H9 (cell line): Measurements from ENCODE around the gene GATA3. TPM values are rescaled to one million over a fixed set of nuclear protein-coding genes. Genes with fewer than 3 reads are reported as not detected.

ENCODE experiments used
- DNase-seq: peaks from one replicate; pipeline ENCODE4 v3.0.0-alpha.2; 2017
- H2AFZ ChIP-seq: one replicate; pipeline ENCODE4 v1.6.1; 2013; ENCODE audit warnings: mild to moderate bottlenecking, low read length, control low read depth, moderate library complexity
- H2AK5ac ChIP-seq: 2 replicates; pipeline ENCODE4 v1.6.1; 2013; ENCODE audit warnings: low read length, control low read depth, mixed read lengths; ENCODE audit not compliant: insufficient read length
- H2BK120ac ChIP-seq: one replicate; pipeline ENCODE4 v1.6.1; 2013; ENCODE audit warnings: low read depth, mild to moderate bottlenecking, low read length, control low read depth, inconsistent platforms; ENCODE audit not compliant: poor library complexity, severe bottlenecking
- H2BK12ac ChIP-seq: 2 replicates; pipeline ENCODE4 v1.6.1; 2013; ENCODE audit warnings: low read length, control low read depth, mixed read lengths, low read depth; ENCODE audit not compliant: insufficient read length
- H2BK15ac ChIP-seq: 2 replicates; pipeline ENCODE4 v1.6.1; 2013; ENCODE audit warnings: low read depth, low read length, control low read depth
- H2BK20ac ChIP-seq: one replicate; pipeline ENCODE4 v1.6.1; 2013; ENCODE audit warnings: low read depth, mild to moderate bottlenecking, low read length, control low read depth, inconsistent platforms; ENCODE audit not compliant: poor library complexity, severe bottlenecking
- H2BK5ac ChIP-seq: 2 replicates; pipeline ENCODE4 v1.6.1; 2013; ENCODE audit warnings: low read length, control low read depth, mixed read lengths; ENCODE audit not compliant: insufficient read length
- H3K14ac ChIP-seq: 2 replicates; pipeline ENCODE4 v1.6.1; 2013; ENCODE audit warnings: low read length, control low read depth; ENCODE audit not compliant: insufficient read depth
- H3K18ac ChIP-seq: 2 replicates; pipeline ENCODE4 v1.6.1; 2013; ENCODE audit warnings: low read depth, mild to moderate bottlenecking, mixed read lengths, low read length, control low read depth; ENCODE audit not compliant: insufficient read length
- H3K23ac ChIP-seq: 2 replicates; pipeline ENCODE4 v1.6.1; 2013; ENCODE audit warnings: low read length, control low read depth, mixed read lengths, low read depth; ENCODE audit not compliant: insufficient read length
- H3K23me2 ChIP-seq: 2 replicates; pipeline ENCODE4 v1.6.1; 2013; ENCODE audit warnings: low read depth, mild to moderate bottlenecking, mixed read lengths, low read length, control low read depth; ENCODE audit not compliant: insufficient read length, poor library complexity, severe bottlenecking
- H3K27ac ChIP-seq: 2 replicates; pipeline ENCODE4 v1.5.1; 2013; ENCODE audit warnings: low read length, control low read depth, mixed read lengths, low read depth; ENCODE audit not compliant: insufficient read length
- H3K27me3 ChIP-seq: 2 replicates; pipeline ENCODE4 v1.6.1; 2013; ENCODE audit warnings: low read length, control low read depth, inconsistent platforms; ENCODE audit not compliant: insufficient read depth
- H3K4ac ChIP-seq: 2 replicates; pipeline ENCODE4 v1.6.1; 2013; ENCODE audit warnings: low read depth, mild to moderate bottlenecking, control low read depth, inconsistent platforms, low read length, moderate library complexity
- H3K4me1 ChIP-seq: 2 replicates; pipeline ENCODE4 v1.6.1; 2013; ENCODE audit warnings: low read length, control low read depth, inconsistent platforms; ENCODE audit not compliant: insufficient read depth
- H3K4me2 ChIP-seq: 2 replicates; pipeline ENCODE4 v1.6.1; 2013; ENCODE audit warnings: low read length, control low read depth, mixed read lengths; ENCODE audit not compliant: insufficient read length, insufficient read depth
- H3K56ac ChIP-seq: 2 replicates; pipeline ENCODE4 v1.6.1; 2013; ENCODE audit warnings: low read depth, mild to moderate bottlenecking, mixed read lengths, low read length, control low read depth; ENCODE audit not compliant: insufficient read length
- H3K79me1 ChIP-seq: 2 replicates; pipeline ENCODE4 v1.6.1; 2013; ENCODE audit warnings: low read depth, mild to moderate bottlenecking, moderate library complexity, low read length, control low read depth, inconsistent platforms; ENCODE audit not compliant: insufficient read depth, poor library complexity, severe bottlenecking
- H3K79me2 ChIP-seq: 2 replicates; pipeline ENCODE4 v1.6.1; 2013; ENCODE audit warnings: low read length, control low read depth, inconsistent platforms; ENCODE audit not compliant: insufficient read depth
- H3K9ac ChIP-seq: 2 replicates; pipeline ENCODE4 v1.6.1; 2013; ENCODE audit warnings: low read length, control low read depth, mixed read lengths; ENCODE audit not compliant: insufficient read length; ENCODE audit errors: extremely low read depth
- H3K9me3 ChIP-seq: one replicate; pipeline ENCODE4 v1.6.1; 2013; ENCODE audit warnings: low read depth, low read length, inconsistent platforms; ENCODE audit not compliant: control insufficient read depth
- H3T11ph ChIP-seq: one replicate; pipeline ENCODE4 v1.6.1; 2013; ENCODE audit warnings: mild to moderate bottlenecking, low read length, control low read depth, inconsistent platforms
- H4K20me1 ChIP-seq: one replicate; pipeline ENCODE4 v1.6.1; 2013; ENCODE audit not compliant: control insufficient read depth, insufficient read length, insufficient read depth
- H4K5ac ChIP-seq: 2 replicates; pipeline ENCODE4 v1.6.1; 2013; ENCODE audit warnings: low read depth, mild to moderate bottlenecking, mixed read lengths, low read length, control low read depth; ENCODE audit not compliant: insufficient read length
- H4K8ac ChIP-seq: replicated peaks from 2 replicates; pipeline ENCODE4 v1.6.1; 2013; ENCODE audit warnings: low read length, control low read depth, mixed read lengths, low read depth; ENCODE audit not compliant: insufficient read length
- H4K91ac ChIP-seq: 2 replicates; pipeline ENCODE4 v1.6.1; 2013; ENCODE audit warnings: low read depth, mild to moderate bottlenecking, moderate library complexity, mixed read lengths, low read length, control low read depth; ENCODE audit not compliant: insufficient read length
- H3K27ac Mint-ChIP-seq, 3 experiments: 2 replicates in 2 of 3; 3 replicates in 1 of 3; pipeline ENCODE4 v1.8.0; 2020 to 2021; ENCODE audit warnings: mixed read lengths in 3 of 3, mild to moderate bottlenecking in 1 of 3, moderate library complexity in 1 of 3
- H3K27me3 Mint-ChIP-seq: 2 replicates; pipeline ENCODE4 v1.8.0; 2021; ENCODE audit warnings: low read depth, mild to moderate bottlenecking, moderate library complexity, mixed read lengths
- H3K36me3 Mint-ChIP-seq, 3 experiments: 2 replicates in 2 of 3; 3 replicates in 1 of 3; pipeline ENCODE4 v1.8.0; 2020 to 2021; ENCODE audit warnings: low read depth in 3 of 3, mixed read lengths in 3 of 3; ENCODE audit not compliant: insufficient read depth in 1 of 3
- H3K4me1 Mint-ChIP-seq, 2 experiments: 2 replicates each; pipeline ENCODE4 v1.8.0; 2020; ENCODE audit warnings: mixed read lengths in 2 of 2
- H3K4me3 Mint-ChIP-seq, 2 experiments: 2 replicates in 1 of 2; 3 replicates in 1 of 2; pipeline ENCODE4 v1.8.0; 2020 to 2021; ENCODE audit warnings: mild to moderate bottlenecking in 2 of 2, mixed read lengths in 2 of 2, moderate library complexity in 1 of 2
- H3K9me3 Mint-ChIP-seq, 2 experiments: 2 replicates in 1 of 2; 3 replicates in 1 of 2; pipeline ENCODE4 v1.8.0; 2020; ENCODE audit warnings: mild to moderate bottlenecking in 2 of 2, mixed read lengths in 2 of 2, moderate library complexity in 1 of 2
- CTCF ChIP-seq: fragments of 200-600 bp; sonication (generic); conservative IDR thresholded peaks from 3 replicates; pipeline ENCODE4 v1.8.0; 2021; ENCODE audit warnings: antibody characterized with exemption, mild to moderate bottlenecking
- WGBS: extraction: QIAGEN DNeasy Blood & Tissue Kit; methylation state at CpG from one replicate; pipeline ENCODE4 v1.1.7; 2013; ENCODE audit warnings: missing lambda C conversion rate, low lambda C conversion rate, mixed read lengths; ENCODE audit not compliant: insufficient read length; ENCODE audit errors: extremely low coverage; 5-methylcytosine and 5-hydroxymethylcytosine counted together
- total RNA-seq: library from RNA; stranded (reverse); gene quantifications from 2 replicates; pipeline ENCODE4 v1.2.1, GENCODE V29; 2021

GATA3 gene
- total RNA-seq, 1 experiment from 2014 or later, result 0.31 TPM

- Mint-ChIP-seq H3K36me3 (peaks cover 0 to 5% (median 0%) of the 10 kb centered on the region in 3 experiments; a peak in 1 of 7 replicates), H3K27me3 (peaks cover 76% of the 10 kb centered on the region), H3K4me3 (no peak overlapping the region), H3K27ac (no peak overlapping the region), H3K4me1 (peaks cover 44 to 53% of the 10 kb centered on the region in 2 experiments), H3K9me3 (peaks cover 0 to 2% of the 10 kb centered on the region in 2 experiments; a peak in 1 of 5 replicates)
- Histone ChIP-seq H3K4me2 (no peak overlapping the region), H4K91ac (no peak overlapping the region), H4K5ac (no peak overlapping the region), H3K18ac (no peak overlapping the region), H3K27me3 (peaks cover 23% of the 10 kb centered on the region), H2AK5ac (no peak overlapping the region), H2AFZ (no peak overlapping the region), H3K23me2 (peaks cover 14% of the 10 kb centered on the region), H2BK12ac (no peak overlapping the region), H3T11ph (no peak overlapping the region), H3K9ac (no peak overlapping the region), H3K9me3 (no peaks in the 10 kb centered on the region), H2BK120ac (no peak overlapping the region), H3K27ac (no peak overlapping the region), H4K20me1 (no peaks in the 10 kb centered on the region), H3K79me1 (no peaks in the 10 kb centered on the region), H3K56ac (no peak overlapping the region), H2BK5ac (no peak overlapping the region), H3K79me2 (no peaks in the 10 kb centered on the region), H2BK15ac (no peak overlapping the region), H3K14ac (no peak overlapping the region), H3K4ac (no peak overlapping the region), H4K8ac (no peak overlapping the region), H2BK20ac (no peak overlapping the region), H3K4me1 (peaks cover 7% of the 10 kb centered on the region; the same call in 1 of the 2 replicates), H3K23ac (no peak overlapping the region)
- no peak for DNase-seq
- TF ChIP-seq CTCF, result no peak
- WGBS, result no CpG with 5 or more reads among the region's 1 CpG
Observed at GRCh38 chr10:8066124-8066523, 11.6 kb downstream of the GATA3 start.
